Transverse colon (tissue), 4 donors: ENCODE results near the gene ARF1. TPM values are rescaled to one million over a fixed set of nuclear protein-coding genes. Genes with fewer than 3 reads are reported as not detected.

ENCODE experiments used
- DNase-seq: peaks from one replicate; pipeline ENCODE4 v3.0.0-alpha.2; 2019
- H3K27ac ChIP-seq, 4 donors: fragments of 200-600 bp; sonication (generic); 2 replicates each; pipeline ENCODE4 v1.5.1; 2016 to 2018; ENCODE audit warnings: inconsistent platforms in 4 of 4
- H3K27me3 ChIP-seq: fragments of 200-600 bp; sonication (generic); 2 replicates; pipeline ENCODE4 v1.5.1; 2017; ENCODE audit warnings: inconsistent platforms
- H3K36me3 ChIP-seq, 4 donors: fragments of 200-600 bp; sonication (generic); 2 replicates each; pipeline ENCODE4 v1.5.1; 2017 to 2019; ENCODE audit warnings: inconsistent platforms in 4 of 4
- H3K4me1 ChIP-seq, 4 donors: fragments of 200-600 bp; sonication (generic); 2 replicates each; pipeline ENCODE4 v1.5.1; 2017 to 2020; ENCODE audit warnings: inconsistent platforms in 4 of 4
- H3K4me3 ChIP-seq, 4 donors: fragments of 200-600 bp; sonication (generic); 1 replicate in 1 of 4; 2 replicates in 3 of 4; pipeline versions ENCODE4 v1.5.1 to v1.6.1; 2017 to 2019; ENCODE audit warnings: inconsistent platforms in 4 of 4
- H3K9me3 ChIP-seq, 2 donors: fragments of 200-600 bp; sonication (generic); 2 replicates each; pipeline ENCODE4 v1.5.1; 2017 to 2019; ENCODE audit warnings: inconsistent platforms in 2 of 2
- CTCF ChIP-seq, 5 experiments: fragments of 200-600 bp in 3 of 5; fragments of 450-650 bp in 2 of 5; sonication (generic) in 3 of 5; IDR thresholded peaks; 1 replicate in 2 of 5; 2 replicates in 3 of 5; pipeline ENCODE4 v1.5.1; 2016 to 2017; ENCODE audit warnings: antibody characterized with exemption in 5 of 5, inconsistent platforms in 3 of 5, mild to moderate bottlenecking in 2 of 5, moderate library complexity in 1 of 5
- EP300 ChIP-seq: sonication (generic); formaldehyde crosslinking; IDR thresholded peaks from one replicate; pipeline ENCODE4 v1.6.1; 2017; ENCODE audit warnings: antibody characterized with exemption, low read depth
- POLR2A ChIP-seq: fragments of 450-650 bp; IDR thresholded peaks from one replicate; pipeline ENCODE4 v1.6.1; 2016; ENCODE audit warnings: antibody characterized with exemption, mild to moderate bottlenecking, moderate library complexity
- POLR2AphosphoS5 ChIP-seq, 3 donors: sonication (generic); formaldehyde crosslinking; IDR thresholded peaks; one replicate each; pipeline ENCODE4 v1.6.1; 2016; ENCODE audit warnings: antibody characterized with exemption in 3 of 3
- WGBS, 2 donors: methylation state at CpG; one replicate each; pipeline ENCODE4 v1.1.5; 2018; ENCODE audit warnings: low coverage in 1 of 2; 5-methylcytosine and 5-hydroxymethylcytosine counted together
- in situ Hi-C, 4 donors: fragments of 200-750 bp; cut with MboI; loops; one replicate each; pipeline versions ENCODE4 v1.15.0 to v1.15.1; 2017; ENCODE audit warnings: low sequenced_read_pairs in 3 of 4, low pct_ligation_motif_present in 1 of 4, low pct_unique_long_range_greater_than_20kb in 1 of 4
- intact Hi-C: fragments of 100-400 bp; cut with DNase I; formaldehyde crosslinking; loops from one replicate; pipeline ENCODE4 v1.15.1; 2023; ENCODE audit warnings: low total_unique reads
- total RNA-seq, 4 donors: library from RNA; depleted of rRNA; stranded (reverse); fragments of >200 nt; gene quantifications; one replicate each; pipeline ENCODE4 v1.1.0, GENCODE V29; 2016

Gene ARF1
- total RNA-seq, 4 donors from 2014 or later: 303 to 452 (median 375) TPM

- intact Hi-C loops: no loop called here
- in situ Hi-C loops: no loop called here
- Histone ChIP-seq H3K9me3 (no peaks in the 10 kb centered on the region), H3K36me3 (peaks cover 0 to 14% (median 7%) of the 10 kb centered on the region in 4 donors), H3K27me3 (no peaks in the 10 kb centered on the region), H3K4me3 (peak within 1 kb of the TSS; percentile 77 to 84 (median 80)), H3K4me1 (peaks cover 12 to 27% (median 23%) of the 10 kb centered on the region in 4 donors), H3K27ac (peak within 1 kb of the TSS; percentile 93 to 98 (median 95))
- 0% methylated on average over 51 of the region's 104 CpGs; no CpG with 5 or more reads in 1 of the 2 donors for WGBS, 2 donors
- peak; percentile 96 for DNase-seq
- TF ChIP-seq POLR2A (peak; percentile 78), CTCF (IDR thresholded peaks at IDR 0.05) (peak in 1 of 5 experiments; percentile 28), POLR2AphosphoS5 (IDR thresholded peaks at IDR 0.05) (peak; percentile 88 to 91 (median 90)), EP300 (no peak)
Measured at GRCh38 chr1:228102791-228103620, 20.5 kb downstream of the ARF1 start, which contains the start of gene C1orf35. Gene C1orf35, minus strand, starts transcription at chr1:228103325. Its CDS starts 98 bp downstream, at chr1:228103227.

GRCh38 chr1:228104526-228105269 lies 22.2 kb downstream of the ARF1 start:
- in situ Hi-C loops (no loop called here), intact Hi-C loops (no loop called here)
- Histone ChIP-seq H3K4me1 (peaks cover 18 to 34% (median 31%) of the 10 kb centered on the region in 4 donors), H3K4me3 (no peak overlapping the region), H3K27ac (peak overlapping the region in 3 of 4 donors; percentile 93 to 98 (median 95)), H3K36me3 (no peaks in the 10 kb centered on the region), H3K27me3 (no peaks in the 10 kb centered on the region), H3K9me3 (no peaks in the 10 kb centered on the region)
- no peak for TF ChIP-seq CTCF (IDR thresholded peaks at IDR 0.05)
- TF ChIP-seq POLR2AphosphoS5 (IDR thresholded peaks at IDR 0.05): no peak
- no peak for TF ChIP-seq EP300
- TF ChIP-seq POLR2A: no peak
- no peak for DNase-seq
- WGBS, 2 donors: 65% methylated on average over 7 of the region's 7 CpGs; no CpG with 5 or more reads in 1 of the 2 donors

GRCh38 chr1:228105270-228105995 lies 22.9 kb downstream of the ARF1 start:
- no peak overlapping the region for H3K27ac ChIP-seq
- no peak for DNase-seq
- no peak overlapping the region for H3K4me3 ChIP-seq
- no peaks in the 10 kb centered on the region for H3K36me3 ChIP-seq
- TF ChIP-seq POLR2AphosphoS5 (IDR thresholded peaks at IDR 0.05): no peak
- no peak for TF ChIP-seq POLR2A
- no peak for TF ChIP-seq EP300
- no peaks in the 10 kb centered on the region for H3K27me3 ChIP-seq
- intact Hi-C loops (no loop called here), in situ Hi-C loops (no loop called here)
- H3K9me3 ChIP-seq: no peaks in the 10 kb centered on the region
- WGBS, 2 donors: 82% methylated on average over 9 of the region's 9 CpGs; no CpG with 5 or more reads in 1 of the 2 donors
- peaks cover 24 to 42% (median 38%) of the 10 kb centered on the region in 4 donors for H3K4me1 ChIP-seq

GRCh38 chr1:228105996-228106799 lies 23.7 kb downstream of the ARF1 start:
- Histone ChIP-seq H3K36me3 (no peaks in the 10 kb centered on the region), H3K9me3 (no peaks in the 10 kb centered on the region), H3K4me3 (no peak overlapping the region), H3K27me3 (no peaks in the 10 kb centered on the region), H3K27ac (no peak overlapping the region), H3K4me1 (peaks cover 26 to 44% (median 35%) of the 10 kb centered on the region in 4 donors)
- TF ChIP-seq POLR2A: no peak
- TF ChIP-seq CTCF (IDR thresholded peaks at IDR 0.05): no peak
- WGBS, 2 donors: 93% methylated on average over 8 of the region's 8 CpGs; no CpG with 5 or more reads in 1 of the 2 donors
- intact Hi-C loops (no loop called here), in situ Hi-C loops (no loop called here)
- DNase-seq: no peak
